ENCODE results near the gene ABHD4.
"Not testable (repeated sequence)": the region's sequence is repeated elsewhere in the genome, so short reads cannot be mapped to it uniquely, and the experiment has no call there.

ABHD4 gene

GRCh38 chr14:22593189-22593588 lies 4.9 kb upstream of the ABHD4 start:
- DNase-seq = no peak

- DNase-seq = no peak
These were observed 4.5 kb upstream of the ABHD4 start for GRCh38 chr14:22593601-22594000.

- DNase-seq = no peak
These were observed 3.9 kb upstream of the ABHD4 start for GRCh38 chr14:22594156-22594716.

- DNase-seq = no peak
These were observed 1.7 kb upstream of the ABHD4 start for GRCh38 chr14:22596354-22596879.

GRCh38 chr14:22597265-22597664 lies 835 bp upstream of the ABHD4 start:
- DNase-seq = no peak

- no peak for DNase-seq
These were observed 365 bp upstream of the ABHD4 start for GRCh38 chr14:22597771-22598098.

- peak; percentile 28 for DNase-seq
These were observed 770 bp downstream of the ABHD4 start for GRCh38 chr14:22598896-22599244.

GRCh38 chr14:22599349-22599748 lies 1.2 kb downstream of the ABHD4 start:
- DNase-seq = no peak

GRCh38 chr14:22600027-22600426 lies 1.9 kb downstream of the ABHD4 start:
- no peak for DNase-seq

- DNase-seq = no peak
These were observed 3.4 kb downstream of the ABHD4 start for GRCh38 chr14:22601456-22601855.

- DNase-seq = no peak
These were observed 3.9 kb downstream of the ABHD4 start for GRCh38 chr14:22601996-22602395.

GRCh38 chr14:22602862-22603261 lies 4.8 kb downstream of the ABHD4 start:
- DNase-seq = no peak

- no peak for DNase-seq
These were observed 8.3 kb downstream of the ABHD4 start for GRCh38 chr14:22606380-22606779.

- no peak for DNase-seq
These were observed 9.2 kb downstream of the ABHD4 start for GRCh38 chr14:22607291-22607690.

GRCh38 chr14:22610931-22611330 lies 12.8 kb downstream of the ABHD4 start:
- no peak for DNase-seq

GRCh38 chr14:22613106-22613695 lies 15.1 kb downstream of the ABHD4 start:
- no peak for DNase-seq

- no peak for DNase-seq
These were observed 15.7 kb downstream of the ABHD4 start for GRCh38 chr14:22613736-22614239.

- DNase-seq = no peak
These were observed 16.2 kb downstream of the ABHD4 start for GRCh38 chr14:22614240-22614799.

- not testable (repeated sequence) for DNase-seq
These were observed 17.7 kb downstream of the ABHD4 start for GRCh38 chr14:22615765-22616164.

- no peak for DNase-seq
These were observed 24.2 kb downstream of the ABHD4 start for GRCh38 chr14:22622255-22622654.

GRCh38 chr14:22623047-22623446 lies 24.9 kb downstream of the ABHD4 start:
- no peak for DNase-seq

GRCh38 chr14:22626590-22626989 lies 28.5 kb downstream of the ABHD4 start:
- DNase-seq = no peak

GRCh38 chr14:22627506-22628263 lies 29.6 kb downstream of the ABHD4 start:
- no peak for DNase-seq

- no peak for DNase-seq
These were observed 31.3 kb downstream of the ABHD4 start for GRCh38 chr14:22629361-22629760.

Data from stimulated activated naive CD4-positive, alpha-beta T cell treated with Interleukin-2 at 50 U/mL for 16 hours (primary cell).